ENCODE measurements around the gene ULK1. TPM values are rescaled to one million over a fixed set of nuclear protein-coding genes. Genes with fewer than 3 reads are reported as not detected.

Gene ULK1
- total RNA-seq, 1 experiment from 2014 or later, result 34.2 TPM

GRCh38 chr12:131845121-131845520 lies 49.3 kb upstream of the ULK1 start:
- RAD21 ChIA-PET (ENCODE audit: low non-redundant PET in 1 of 2, low total read pairs in 2 of 2, uncharacterized antibody in 2 of 2, unreplicated experiment in 2 of 2), result no interaction called here
- Histone ChIP-seq H2AFZ (ENCODE audit: low read depth, low read length, poor library complexity, severe bottlenecking) (no peak overlapping the region), H3K4me1 (ENCODE audit: control insufficient read depth in 1 of 2, insufficient read depth in 2 of 2, low read length in 2 of 2) (no peaks in the 10 kb centered on the region), H4K20me1 (ENCODE audit: insufficient read depth) (no peaks in the 10 kb centered on the region), H3K79me2 (ENCODE audit: insufficient read depth, low read length) (no peaks in the 10 kb centered on the region), H3K9ac (ENCODE audit: low read length) (no peak overlapping the region), H3K27me3 (ENCODE audit: insufficient read depth, low read length) (no peaks in the 10 kb centered on the region), H3K9me3 (ENCODE audit: control insufficient read depth in 1 of 2, insufficient read depth in 1 of 2, low read depth in 1 of 2, low read length in 2 of 2) (no peaks in the 10 kb centered on the region), H3K27ac (ENCODE audit: low read depth, low read length) (no peak overlapping the region), H3K9me2 (ENCODE audit: insufficient read depth) (no peaks in the 10 kb centered on the region), H3K36me3 (ENCODE audit: control insufficient read depth in 1 of 2, insufficient read depth in 2 of 2, low read length in 2 of 2) (no peaks in the 10 kb centered on the region), H3K4me2 (ENCODE audit: low read length) (no peak overlapping the region), H3K4me3 (replicated peaks in 1 of 2; ENCODE audit: low read depth in 1 of 2, low read length in 2 of 2) (no peak overlapping the region)
- BruUV-seq (replicated peaks), result no TSS peak
- intact Hi-C loops (cut with micrococcal nuclease), result no loop called here
- no peak for ATAC-seq
- TF ChIP-seq POLR2AphosphoS5 (IDR thresholded peaks at IDR 0.05; ENCODE audit: low read depth, low read length) (no peak), TCF7L2 (IDR thresholded peaks at IDR 0.05; ENCODE audit: borderline replicate concordance, extremely low read depth, insufficient read depth, insufficient read length) (no peak), RAD21 (IDR thresholded peaks at IDR 0.05; ENCODE audit: low read depth) (no peak), YY1 (IDR thresholded peaks at IDR 0.05; ENCODE audit: extremely low read depth, insufficient replicate concordance, low read depth, low read length) (no peak), CBX3 (IDR thresholded peaks at IDR 0.05; ENCODE audit: low read depth) (no peak), REST (IDR thresholded peaks at IDR 0.05; ENCODE audit: low read depth) (no peak), EZH2phosphoT487 (IDR thresholded peaks at IDR 0.05; ENCODE audit: borderline replicate concordance) (no peak), ELF1 (IDR thresholded peaks at IDR 0.05; ENCODE audit: borderline replicate concordance, low read depth) (no peak), SIN3A (IDR thresholded peaks at IDR 0.05; ENCODE audit: low read depth) (no peak)
- TF ChIP-seq, protein P1, sequence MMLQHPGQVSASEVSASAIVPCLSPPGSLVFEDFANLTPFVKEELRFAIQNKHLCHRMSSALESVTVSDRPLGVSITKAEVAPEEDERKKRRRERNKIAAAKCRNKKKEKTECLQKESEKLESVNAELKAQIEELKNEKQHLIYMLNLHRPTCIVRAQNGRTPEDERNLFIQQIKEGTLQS (IDR thresholded peaks at IDR 0.05), result no peak
- TF ChIP-seq, protein P2, sequence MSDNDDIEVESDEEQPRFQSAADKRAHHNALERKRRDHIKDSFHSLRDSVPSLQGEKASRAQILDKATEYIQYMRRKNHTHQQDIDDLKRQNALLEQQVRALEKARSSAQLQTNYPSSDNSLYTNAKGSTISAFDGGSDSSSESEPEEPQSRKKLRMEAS (IDR thresholded peaks at IDR 0.05), result no peak
- CTCF ChIA-PET, result no interaction called here
- POLR2A ChIA-PET, result no interaction called here
- DNase-seq (ENCODE audit: low read depth, low spot score), result no peak

Data from HCT116 (cell line).